Measurements from ENCODE around the gene BRD1. TPM values are rescaled to one million over a fixed set of nuclear protein-coding genes. Genes with fewer than 3 reads are reported as not detected.

BRD1 gene
- total RNA-seq, 4 donors from 2014 or later, result 32.2 to 51.8 (median 41.6) TPM

GRCh38 chr22:49812838-49813237, 14.8 kb downstream of the BRD1 start:
- no peak overlapping the region for H3K4me3 ChIP-seq (replicated peaks in 1 of 3)
- H3K27me3 ChIP-seq, result no peaks in the 10 kb centered on the region
- intact Hi-C loops (cut with DNase I), result no loop called here
- peaks cover under 1 to 9% of the 10 kb centered on the region in 2 donors for H3K36me3 ChIP-seq
- H3K27ac ChIP-seq, result no peak overlapping the region
- no peak for TF ChIP-seq CTCF (IDR thresholded peaks at IDR 0.05)
- no peak for TF ChIP-seq POLR2A (IDR thresholded peaks at IDR 0.05)
- WGBS, 2 donors, result 93 to 97% methylated on average over 9 to 11 of the region's 11 CpGs
- DNase-seq, result no peak
- H3K4me1 ChIP-seq, result peaks cover 12 to 15% of the 10 kb centered on the region in 2 donors
- no peaks in the 10 kb centered on the region for H3K9me3 ChIP-seq

GRCh38 chr22:49811020-49811791, 16.5 kb downstream of the BRD1 start:
- no peak overlapping the region for H3K4me3 ChIP-seq (replicated peaks in 1 of 3)
- no peak for DNase-seq
- WGBS, 2 donors, result 83 to 86% methylated on average over 18 of the region's 18 CpGs
- no peaks in the 10 kb centered on the region for H3K27me3 ChIP-seq
- H3K27ac ChIP-seq, result no peak overlapping the region
- H3K9me3 ChIP-seq, result no peaks in the 10 kb centered on the region
- intact Hi-C loops (cut with DNase I), result no loop called here
- TF ChIP-seq POLR2A (IDR thresholded peaks at IDR 0.05), result no peak
- no peak for TF ChIP-seq CTCF (IDR thresholded peaks at IDR 0.05)
- peaks cover 12 to 15% of the 10 kb centered on the region in 2 donors for H3K4me1 ChIP-seq
- no peaks in the 10 kb centered on the region for H3K36me3 ChIP-seq

- TF ChIP-seq POLR2A (IDR thresholded peaks at IDR 0.05) (no peak), CTCF (IDR thresholded peaks at IDR 0.05) (no peak)
- WGBS, 2 donors, result 75 to 81% methylated on average over 5 of the region's 5 CpGs
- Histone ChIP-seq H3K27ac (no peak overlapping the region), H3K36me3 (no peaks in the 10 kb centered on the region), H3K4me3 (replicated peaks in 1 of 3) (no peak overlapping the region), H3K4me1 (peaks cover 12 to 15% of the 10 kb centered on the region in 2 donors), H3K9me3 (no peaks in the 10 kb centered on the region), H3K27me3 (no peaks in the 10 kb centered on the region)
- DNase-seq, result no peak
- intact Hi-C loops (cut with DNase I), result no loop called here
Observed at GRCh38 chr22:49810363-49811019, 17.2 kb downstream of the BRD1 start.

GRCh38 chr22:49807780-49808708, 19.6 kb downstream of the BRD1 start:
- DNase-seq, result no peak
- Histone ChIP-seq H3K36me3 (peaks cover 0 to 5% of the 10 kb centered on the region in 2 donors), H3K4me3 (replicated peaks in 1 of 3) (no peak overlapping the region), H3K27ac (no peak overlapping the region), H3K27me3 (no peaks in the 10 kb centered on the region), H3K4me1 (peaks cover 12 to 20% of the 10 kb centered on the region in 2 donors), H3K9me3 (no peaks in the 10 kb centered on the region)
- WGBS, 2 donors, result 90 to 91% methylated on average over 14 of the region's 14 CpGs
- intact Hi-C loops (cut with DNase I), result no loop called here
- TF ChIP-seq POLR2A (IDR thresholded peaks at IDR 0.05), result no peak

- Histone ChIP-seq H3K27ac (no peak overlapping the region), H3K4me1 (peaks cover 12 to 20% of the 10 kb centered on the region in 2 donors), H3K27me3 (no peaks in the 10 kb centered on the region), H3K4me3 (replicated peaks in 1 of 3) (no peak overlapping the region), H3K9me3 (no peaks in the 10 kb centered on the region), H3K36me3 (peaks cover 0 to 10% of the 10 kb centered on the region in 2 donors)
- intact Hi-C loops (cut with DNase I), result no loop called here
- DNase-seq, result no peak
- WGBS, 2 donors, result 96 to 97% methylated on average over 8 of the region's 8 CpGs
- TF ChIP-seq POLR2A (IDR thresholded peaks at IDR 0.05) (no peak), CTCF (IDR thresholded peaks at IDR 0.05) (no peak)
Observed at GRCh38 chr22:49807129-49807528, 20.5 kb downstream of the BRD1 start.
